ENCODE measurements around the gene GLA. TPM values are rescaled to one million over a fixed set of nuclear protein-coding genes. Genes with fewer than 3 reads are reported as not detected.
A peak's percentile ranks its signal among the peaks of the same experiment; 100 is the strongest.

The GLA gene
- total RNA-seq, 6 experiments from 2014 or later, result 40.3 to 65.8 (median 45.0) TPM

DNA sequence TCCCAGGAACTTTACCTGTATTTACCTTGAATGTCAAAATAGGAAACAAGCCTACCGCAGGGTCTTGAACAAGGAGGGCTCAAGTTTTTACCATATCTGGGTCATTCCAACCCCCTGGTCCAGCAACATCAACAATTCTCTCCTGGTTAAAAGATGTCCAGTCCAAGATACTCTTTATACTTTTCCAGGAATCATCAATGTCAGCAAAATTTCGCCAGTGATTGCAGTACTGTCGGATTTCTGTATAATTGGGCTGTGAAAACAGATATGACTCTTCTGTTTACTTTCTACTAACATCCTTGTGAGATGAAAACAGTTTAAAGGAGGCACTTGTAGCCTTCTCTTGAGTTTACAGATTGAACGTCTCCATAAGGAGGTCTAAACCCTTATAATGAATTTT, 9.0 kb downstream of the GLA start:
- Mint-ChIP-seq H3K27me3 (ENCODE audit: insufficient read depth) (no peaks in the 10 kb centered on the region), H3K36me3 (ENCODE audit: low read depth) (peaks cover 15% of the 10 kb centered on the region; the same call in 1 of the 2 replicates), H3K9me3 (no peaks in the 10 kb centered on the region), H3K4me1 (ENCODE audit: low read depth) (peaks cover 4% of the 10 kb centered on the region), H3K4me3 (no peak overlapping the region), H3K27ac (0 out of 2 replicates have a peak overlapping the region, but pooled peaks have one; percentile 69)
- TF ChIP-seq, protein P1, sequence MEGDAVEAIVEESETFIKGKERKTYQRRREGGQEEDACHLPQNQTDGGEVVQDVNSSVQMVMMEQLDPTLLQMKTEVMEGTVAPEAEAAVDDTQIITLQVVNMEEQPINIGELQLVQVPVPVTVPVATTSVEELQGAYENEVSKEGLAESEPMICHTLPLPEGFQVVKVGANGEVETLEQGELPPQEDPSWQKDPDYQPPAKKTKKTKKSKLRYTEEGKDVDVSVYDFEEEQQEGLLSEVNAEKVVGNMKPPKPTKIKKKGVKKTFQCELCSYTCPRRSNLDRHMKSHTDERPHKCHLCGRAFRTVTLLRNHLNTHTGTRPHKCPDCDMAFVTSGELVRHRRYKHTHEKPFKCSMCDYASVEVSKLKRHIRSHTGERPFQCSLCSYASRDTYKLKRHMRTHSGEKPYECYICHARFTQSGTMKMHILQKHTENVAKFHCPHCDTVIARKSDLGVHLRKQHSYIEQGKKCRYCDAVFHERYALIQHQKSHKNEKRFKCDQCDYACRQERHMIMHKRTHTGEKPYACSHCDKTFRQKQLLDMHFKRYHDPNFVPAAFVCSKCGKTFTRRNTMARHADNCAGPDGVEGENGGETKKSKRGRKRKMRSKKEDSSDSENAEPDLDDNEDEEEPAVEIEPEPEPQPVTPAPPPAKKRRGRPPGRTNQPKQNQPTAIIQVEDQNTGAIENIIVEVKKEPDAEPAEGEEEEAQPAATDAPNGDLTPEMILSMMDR (IDR thresholded peaks at IDR 0.05), result no peak
- DNase-seq, result no peak

- peaks cover 13% of the 10 kb centered on the region for H3K4me1 Mint-ChIP-seq (ENCODE audit: low read depth)
- H3K9me3 Mint-ChIP-seq, result no peaks in the 10 kb centered on the region
- TF ChIP-seq, protein P1 (IDR thresholded peaks at IDR 0.05), result no peak
- H3K4me3 Mint-ChIP-seq, result no peak overlapping the region
- H3K27me3 Mint-ChIP-seq (ENCODE audit: insufficient read depth), result no peaks in the 10 kb centered on the region
- peaks cover 24% of the 10 kb centered on the region; the same call in 1 of the 2 replicates for H3K36me3 Mint-ChIP-seq (ENCODE audit: low read depth)
- peak; percentile 40 for DNase-seq
- peak overlapping the region; percentile 69 for H3K27ac Mint-ChIP-seq
Observed at GRCh38 chrX:101397779-101398178, 9.9 kb downstream of the GLA start.

GRCh38 chrX:101395789-101396188, 11.9 kb downstream of the GLA start:
- H3K27me3 Mint-ChIP-seq (ENCODE audit: insufficient read depth), result no peaks in the 10 kb centered on the region
- no peaks in the 10 kb centered on the region; the same call in 1 of the 2 replicates for H3K9me3 Mint-ChIP-seq
- peaks cover 24% of the 10 kb centered on the region for H3K4me1 Mint-ChIP-seq (ENCODE audit: low read depth)
- H3K36me3 Mint-ChIP-seq (ENCODE audit: low read depth), result peaks cover 43% of the 10 kb centered on the region
- DNase-seq, result no peak
- TF ChIP-seq, protein P1 (IDR thresholded peaks at IDR 0.05), result no peak
- 0 out of 2 replicates have a peak overlapping the region, but pooled peaks have one; percentile 26 for H3K27ac Mint-ChIP-seq
- no peak overlapping the region for H3K4me3 Mint-ChIP-seq

DNA sequence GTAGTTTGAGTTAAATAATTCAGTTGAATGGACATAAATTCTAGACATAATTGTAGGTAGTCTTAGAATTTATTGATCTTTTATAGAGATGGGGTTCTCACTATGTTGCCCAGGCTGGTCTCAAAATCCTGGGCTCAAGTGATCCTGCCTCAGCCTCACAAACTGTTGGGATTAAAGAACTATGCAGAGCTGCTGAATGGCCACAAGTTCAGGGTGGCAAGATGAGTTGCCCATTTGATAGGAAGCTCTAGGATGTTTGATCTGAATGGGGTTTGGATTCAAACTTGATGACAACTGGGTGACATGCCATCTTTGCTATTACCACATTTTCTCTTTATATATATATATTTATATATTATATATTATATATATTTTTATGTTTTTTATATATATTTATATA, 13.4 kb downstream of the GLA start:
- Mint-ChIP-seq H3K27ac (no peak overlapping the region), H3K27me3 (ENCODE audit: insufficient read depth) (no peaks in the 10 kb centered on the region), H3K9me3 (no peaks in the 10 kb centered on the region; the same call in 1 of the 2 replicates), H3K36me3 (ENCODE audit: low read depth) (peaks cover 33% of the 10 kb centered on the region), H3K4me1 (ENCODE audit: low read depth) (peaks cover 28% of the 10 kb centered on the region), H3K4me3 (no peak overlapping the region)
- DNase-seq, result no peak
- TF ChIP-seq, protein P1 (IDR thresholded peaks at IDR 0.05), result no peak

DNA sequence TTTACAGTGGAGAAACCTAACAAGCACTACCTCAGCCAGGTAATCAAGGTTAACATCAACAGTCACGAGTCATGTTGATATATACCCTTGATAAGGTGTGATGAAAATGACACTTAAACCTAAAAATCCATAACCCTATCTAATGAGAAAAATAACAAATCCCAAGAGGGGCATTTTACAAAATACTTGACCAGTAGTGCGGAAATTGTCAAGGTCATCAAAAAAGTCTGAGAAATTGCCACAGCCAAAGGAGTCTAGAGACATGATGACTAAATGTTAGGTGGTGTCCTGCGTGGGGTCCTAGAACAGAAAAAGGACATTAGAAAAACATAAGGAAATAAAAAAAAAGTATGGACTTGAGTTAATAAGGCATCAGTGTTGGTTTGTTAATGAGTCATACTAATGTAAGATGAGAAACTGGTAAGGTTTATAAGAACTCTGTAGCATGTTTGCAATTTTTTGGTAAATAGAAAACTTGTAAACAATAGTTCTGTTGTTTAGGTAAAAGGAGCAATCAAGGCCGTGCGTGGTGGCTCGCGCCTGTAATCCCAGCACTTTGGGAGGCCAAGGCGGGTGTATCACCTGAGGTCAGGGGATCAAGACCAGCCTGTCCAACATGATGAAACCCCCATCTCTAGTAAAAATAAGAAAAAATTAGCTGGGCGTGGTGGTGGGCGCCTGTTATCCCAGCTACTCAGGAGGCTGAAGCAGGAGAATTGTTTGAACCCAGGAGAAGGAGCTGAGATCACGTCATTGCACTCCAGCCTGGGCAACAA, 14.0 kb downstream of the GLA start:
- H3K9me3 Mint-ChIP-seq, result no peaks in the 10 kb centered on the region; the same call in 1 of the 2 replicates
- no peak for DNase-seq
- peak overlapping the region; percentile 57 for H3K27ac Mint-ChIP-seq
- H3K4me3 Mint-ChIP-seq, result peak overlapping the region; percentile 96
- H3K27me3 Mint-ChIP-seq (ENCODE audit: insufficient read depth), result no peaks in the 10 kb centered on the region
- TF ChIP-seq, protein P1 (IDR thresholded peaks at IDR 0.05), result no peak
- H3K36me3 Mint-ChIP-seq (ENCODE audit: low read depth), result peaks cover 32% of the 10 kb centered on the region
- peaks cover 28% of the 10 kb centered on the region for H3K4me1 Mint-ChIP-seq (ENCODE audit: low read depth)

All from HFFc6 (cell line).